ENCODE results near the gene ARF3.

GRCh38 chr12:48998497-48999353 is 41.4 kb upstream of the ARF3 start:
- no peak for TF ChIP-seq FOXM1 (IDR thresholded peaks at IDR 0.05; ENCODE audit: borderline replicate concordance)
- TF ChIP-seq ELF4 (IDR thresholded peaks at IDR 0.05): no peak
- no peak for TF ChIP-seq FOXK2 (IDR thresholded peaks at IDR 0.05)
- no peak for TF ChIP-seq LEF1 (IDR thresholded peaks at IDR 0.05; ENCODE audit: borderline replicate concordance)
- no peak for TF ChIP-seq SUZ12 (IDR thresholded peaks at IDR 0.05)

Measured in HEK293T (cell line).